ENCODE results near the gene FAM81A. TPM values are rescaled to one million over a fixed set of nuclear protein-coding genes. Genes with fewer than 3 reads are reported as not detected.
A peak's percentile ranks its signal among the peaks of the same experiment; 100 is the strongest.

Gene FAM81A
- total and polyA plus RNA-seq, 4 donors: under 0.01 to 0.13 (median 0.07) TPM

DNA sequence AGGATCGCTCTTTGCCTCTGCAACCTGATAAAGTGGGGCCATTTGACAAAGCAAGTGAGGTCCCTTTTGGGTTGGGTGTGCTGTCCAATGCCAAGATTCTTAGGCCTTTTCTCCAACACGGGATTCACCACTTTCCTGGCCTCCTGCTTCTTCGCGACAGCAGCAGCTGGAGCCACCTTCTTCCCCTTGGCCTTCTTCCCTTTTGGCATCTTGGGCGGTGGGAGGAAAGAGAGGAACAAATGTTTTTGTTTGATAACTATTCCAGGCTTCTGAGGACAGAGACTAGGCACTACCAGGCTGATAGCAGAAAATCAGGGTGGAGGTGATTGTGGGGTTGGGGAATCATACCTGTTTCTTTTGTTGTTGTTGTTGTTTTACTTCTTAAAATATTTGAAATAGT, 30.0 kb upstream of the FAM81A start:
- Histone ChIP-seq H3K27me3 (ENCODE audit: control insufficient read depth in 4 of 4, insufficient read depth in 4 of 4, low read length in 3 of 4) (no peaks in the 10 kb centered on the region), H3K36me3 (ENCODE audit: control insufficient read depth in 4 of 4, insufficient read depth in 3 of 4, low read depth in 1 of 4, low read length in 3 of 4) (no peaks in the 10 kb centered on the region), H3K4me3 (ENCODE audit: low read depth in 1 of 3, low read length in 3 of 3) (no peak overlapping the region), H3K9me3 (ENCODE audit: control insufficient read depth in 4 of 4, low read length in 3 of 4) (no peaks in the 10 kb centered on the region), H3K4me1 (ENCODE audit: control insufficient read depth in 4 of 4, insufficient read depth in 4 of 4, low read length in 3 of 4) (peaks cover 0 to 12% (median 6%) of the 10 kb centered on the region in 4 donors), H3K27ac (ENCODE audit: low read depth in 1 of 2, low read length in 2 of 2) (no peak overlapping the region), H3K9ac (ENCODE audit: low read depth in 1 of 2, low read length in 2 of 2) (no peak overlapping the region)
- DNase-seq (ENCODE audit: low spot score): no peak
- TF ChIP-seq JUND (IDR thresholded peaks at IDR 0.05) (no peak), FOXA2 (IDR thresholded peaks at IDR 0.05) (no peak), GABPA (IDR thresholded peaks at IDR 0.05 in 1 of 2, conservative IDR thresholded peaks at IDR 0.05 in 1 of 2) (no peak), FOXA1 (IDR thresholded peaks at IDR 0.05) (no peak), HNF4G (IDR thresholded peaks at IDR 0.05) (no peak), HNF4A (conservative IDR thresholded peaks at IDR 0.05) (no peak)
- 97% methylated on average over 5 of the region's 5 CpGs for WGBS

DNA sequence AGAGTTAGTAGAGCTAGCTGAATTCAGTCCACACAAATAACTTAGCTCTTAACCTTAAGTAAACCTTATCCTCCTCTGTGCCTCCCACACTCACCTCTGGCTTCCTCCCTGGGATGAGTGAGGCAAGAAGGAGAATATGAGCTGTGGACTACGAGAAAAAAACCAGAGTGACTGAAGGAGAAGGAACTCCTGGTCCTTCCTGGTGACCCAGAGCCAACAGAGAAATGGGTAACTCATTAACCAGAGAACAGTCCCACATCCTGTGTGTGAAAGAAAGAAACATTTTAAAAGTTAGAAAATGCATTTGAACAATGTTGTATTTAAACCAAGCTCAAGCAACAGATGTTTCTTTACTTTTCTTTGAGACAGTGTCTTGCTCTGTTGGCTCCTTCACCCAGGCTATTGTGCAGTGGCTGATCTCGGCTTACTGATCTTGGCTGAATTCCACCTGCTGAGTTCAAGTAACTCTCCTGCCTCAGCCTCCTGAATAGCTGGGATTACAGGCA, 27.5 kb upstream of the FAM81A start:
- 10% methylated on average over 2 of the region's 2 CpGs for WGBS
- DNase-seq (ENCODE audit: low spot score): no peak
- H3K27me3 ChIP-seq (ENCODE audit: control insufficient read depth in 4 of 4, insufficient read depth in 4 of 4, low read length in 3 of 4): no peaks in the 10 kb centered on the region
- H3K9ac ChIP-seq (ENCODE audit: low read depth in 1 of 2, low read length in 2 of 2): no peak overlapping the region
- no peaks in the 10 kb centered on the region for H3K36me3 ChIP-seq (ENCODE audit: control insufficient read depth in 4 of 4, insufficient read depth in 3 of 4, low read depth in 1 of 4, low read length in 3 of 4)
- no peak overlapping the region for H3K4me3 ChIP-seq (ENCODE audit: low read depth in 1 of 3, low read length in 3 of 3)
- H3K9me3 ChIP-seq (ENCODE audit: control insufficient read depth in 4 of 4, low read length in 3 of 4): no peaks in the 10 kb centered on the region
- peak overlapping the region in 1 of 2 donors; percentile 12 for H3K27ac ChIP-seq (ENCODE audit: low read depth in 1 of 2, low read length in 2 of 2)
- H3K4me1 ChIP-seq (ENCODE audit: control insufficient read depth in 4 of 4, insufficient read depth in 4 of 4, low read length in 3 of 4): peaks cover 0 to 12% (median 6%) of the 10 kb centered on the region in 4 donors
- TF ChIP-seq CTCF (IDR thresholded peaks at IDR 0.05; ENCODE audit: low read depth, low read length, missing input control): no peak
- peak; percentile 19 for TF ChIP-seq SP1 (IDR thresholded peaks at IDR 0.05)
- TF ChIP-seq HNF4G (IDR thresholded peaks at IDR 0.05): no peak
- TF ChIP-seq MAX (IDR thresholded peaks at IDR 0.05): no peak
- no peak for TF ChIP-seq GABPA (IDR thresholded peaks at IDR 0.05 in 1 of 2, conservative IDR thresholded peaks at IDR 0.05 in 1 of 2)
- TF ChIP-seq TAF1 (conservative IDR thresholded peaks at IDR 0.05): no peak
- no peak for TF ChIP-seq EGR1 (IDR thresholded peaks at IDR 0.05; ENCODE audit: low read depth in 2 of 2)
- TF ChIP-seq, protein P1, sequence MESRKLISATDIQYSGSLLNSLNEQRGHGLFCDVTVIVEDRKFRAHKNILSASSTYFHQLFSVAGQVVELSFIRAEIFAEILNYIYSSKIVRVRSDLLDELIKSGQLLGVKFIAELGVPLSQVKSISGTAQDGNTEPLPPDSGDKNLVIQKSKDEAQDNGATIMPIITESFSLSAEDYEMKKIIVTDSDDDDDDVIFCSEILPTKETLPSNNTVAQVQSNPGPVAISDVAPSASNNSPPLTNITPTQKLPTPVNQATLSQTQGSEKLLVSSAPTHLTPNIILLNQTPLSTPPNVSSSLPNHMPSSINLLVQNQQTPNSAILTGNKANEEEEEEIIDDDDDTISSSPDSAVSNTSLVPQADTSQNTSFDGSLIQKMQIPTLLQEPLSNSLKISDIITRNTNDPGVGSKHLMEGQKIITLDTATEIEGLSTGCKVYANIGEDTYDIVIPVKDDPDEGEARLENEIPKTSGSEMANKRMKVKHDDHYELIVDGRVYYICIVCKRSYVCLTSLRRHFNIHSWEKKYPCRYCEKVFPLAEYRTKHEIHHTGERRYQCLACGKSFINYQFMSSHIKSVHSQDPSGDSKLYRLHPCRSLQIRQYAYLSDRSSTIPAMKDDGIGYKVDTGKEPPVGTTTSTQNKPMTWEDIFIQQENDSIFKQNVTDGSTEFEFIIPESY (IDR thresholded peaks at IDR 0.05): no peak
- TF ChIP-seq FOXA2 (IDR thresholded peaks at IDR 0.05): no peak
- TF ChIP-seq YY1 (IDR thresholded peaks at IDR 0.05): no peak
- no peak for TF ChIP-seq JUND (IDR thresholded peaks at IDR 0.05)
- TF ChIP-seq FOXA1 (IDR thresholded peaks at IDR 0.05): no peak
- TF ChIP-seq RXRA (IDR thresholded peaks at IDR 0.05): peak in 1 of 2 donors; percentile 13
- TF ChIP-seq, protein P2, sequence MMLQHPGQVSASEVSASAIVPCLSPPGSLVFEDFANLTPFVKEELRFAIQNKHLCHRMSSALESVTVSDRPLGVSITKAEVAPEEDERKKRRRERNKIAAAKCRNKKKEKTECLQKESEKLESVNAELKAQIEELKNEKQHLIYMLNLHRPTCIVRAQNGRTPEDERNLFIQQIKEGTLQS (IDR thresholded peaks at IDR 0.05): no peak
- TF ChIP-seq RAD21 (IDR thresholded peaks at IDR 0.05): peak in 1 of 2 donors; percentile 11
- peak in 1 of 2 donors; percentile 6 for TF ChIP-seq HNF4A (conservative IDR thresholded peaks at IDR 0.05)
- no peak for TF ChIP-seq REST (IDR thresholded peaks at IDR 0.05)
- no peak for TF ChIP-seq NR2F2 (IDR thresholded peaks at IDR 0.05)

All from liver (tissue), 9 donors.